ENCODE results near the gene ATG14.

Gene ATG14

DNA sequence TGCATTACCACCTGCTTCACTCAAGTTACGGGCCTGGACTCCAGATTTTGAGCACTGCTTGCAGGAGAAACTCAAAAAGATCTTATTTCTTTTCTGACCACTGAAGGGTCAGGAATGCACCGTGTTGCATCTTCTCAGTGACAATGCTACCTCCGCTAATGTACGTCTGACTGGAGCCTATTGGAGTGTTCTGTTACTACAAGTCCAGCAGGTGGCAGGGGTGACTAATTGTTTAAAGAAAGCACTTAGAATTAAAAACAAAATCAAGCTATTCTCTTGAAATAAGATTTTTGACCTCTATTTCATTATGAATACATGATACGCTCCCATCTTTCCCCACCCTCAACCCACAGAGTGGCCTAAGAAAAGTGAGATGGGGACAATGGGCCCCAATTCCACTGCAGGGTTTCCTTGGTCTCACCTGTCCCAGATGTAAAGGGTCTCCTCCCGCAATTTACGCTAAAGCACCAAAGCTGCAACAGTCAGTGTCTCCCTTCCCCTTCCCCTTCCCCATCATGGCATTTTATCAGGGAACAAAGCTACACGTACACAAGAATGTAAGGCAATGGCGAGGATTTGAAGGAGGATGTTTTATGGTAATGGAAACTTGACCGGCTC, 26.5 kb upstream of the ATG14 start:
- peaks cover 76% of the 10 kb centered on the region for H3K27me3 ChIP-seq
- H3K4me1 ChIP-seq (ENCODE audit: control insufficient read depth in 1 of 2, insufficient read depth in 1 of 2, low read depth in 1 of 2, low read length in 1 of 2), result no peaks in the 10 kb centered on the region
- no peak for TF ChIP-seq CTCF (IDR thresholded peaks at IDR 0.05)
- H3K27ac ChIP-seq, result no peak overlapping the region
- no peak overlapping the region for H3K4me3 ChIP-seq (ENCODE audit: low read depth in 1 of 2, low read length in 1 of 2)
- no peaks in the 10 kb centered on the region for H3K36me3 ChIP-seq
- H3K9me3 ChIP-seq, result no peaks in the 10 kb centered on the region

DNA sequence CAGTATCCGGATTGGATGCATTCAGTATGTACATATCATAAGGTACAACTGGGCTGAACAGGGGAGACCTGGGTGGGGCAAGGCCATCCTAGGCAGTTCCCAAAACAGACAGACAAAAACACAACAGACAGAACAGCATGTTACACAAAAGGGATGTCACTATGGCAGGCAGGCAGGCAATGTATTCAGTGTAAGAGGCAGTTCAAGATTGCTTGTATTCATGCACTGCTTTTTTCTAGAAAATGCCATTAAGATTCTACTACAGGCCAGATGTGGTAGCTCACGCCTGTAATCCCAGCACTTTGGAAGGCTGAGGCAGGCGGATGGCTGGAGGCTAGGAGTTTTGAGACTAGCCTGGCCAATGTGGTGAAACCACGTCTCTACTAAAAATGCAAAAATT, 25.3 kb upstream of the ATG14 start:
- no peaks in the 10 kb centered on the region for H3K4me1 ChIP-seq (ENCODE audit: control insufficient read depth in 1 of 2, insufficient read depth in 1 of 2, low read depth in 1 of 2, low read length in 1 of 2)
- TF ChIP-seq CTCF (IDR thresholded peaks at IDR 0.05), result no peak
- no peaks in the 10 kb centered on the region for H3K9me3 ChIP-seq
- H3K27ac ChIP-seq, result no peak overlapping the region
- peaks cover 84% of the 10 kb centered on the region for H3K27me3 ChIP-seq
- H3K4me3 ChIP-seq (ENCODE audit: low read depth in 1 of 2, low read length in 1 of 2), result no peak overlapping the region
- no peaks in the 10 kb centered on the region for H3K36me3 ChIP-seq

DNA sequence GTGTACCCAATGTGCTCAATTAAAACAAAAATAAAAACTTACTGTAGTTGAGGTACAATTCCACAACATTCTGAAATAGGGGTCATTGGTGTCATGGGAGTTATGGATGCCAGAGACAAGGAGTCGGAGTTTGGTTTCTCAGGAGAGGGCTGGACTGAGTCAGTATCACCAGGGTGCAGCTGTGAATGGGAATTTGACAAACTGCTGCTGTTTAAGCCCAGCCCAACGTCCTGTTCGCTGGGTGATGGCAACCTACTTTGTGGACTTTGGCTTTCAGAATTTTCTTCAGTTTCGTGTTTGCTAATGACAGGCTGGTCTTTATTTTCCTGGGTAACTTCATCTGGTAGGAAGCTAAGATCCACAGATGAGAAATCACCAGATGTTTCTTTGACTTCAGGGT, 24.9 kb upstream of the ATG14 start:
- Histone ChIP-seq H3K36me3 (no peaks in the 10 kb centered on the region), H3K4me1 (ENCODE audit: control insufficient read depth in 1 of 2, insufficient read depth in 1 of 2, low read depth in 1 of 2, low read length in 1 of 2) (no peaks in the 10 kb centered on the region), H3K4me3 (ENCODE audit: low read depth in 1 of 2, low read length in 1 of 2) (no peak overlapping the region), H3K9me3 (no peaks in the 10 kb centered on the region), H3K27me3 (peaks cover 88% of the 10 kb centered on the region), H3K27ac (no peak overlapping the region)
- no peak for TF ChIP-seq CTCF (IDR thresholded peaks at IDR 0.05)

DNA sequence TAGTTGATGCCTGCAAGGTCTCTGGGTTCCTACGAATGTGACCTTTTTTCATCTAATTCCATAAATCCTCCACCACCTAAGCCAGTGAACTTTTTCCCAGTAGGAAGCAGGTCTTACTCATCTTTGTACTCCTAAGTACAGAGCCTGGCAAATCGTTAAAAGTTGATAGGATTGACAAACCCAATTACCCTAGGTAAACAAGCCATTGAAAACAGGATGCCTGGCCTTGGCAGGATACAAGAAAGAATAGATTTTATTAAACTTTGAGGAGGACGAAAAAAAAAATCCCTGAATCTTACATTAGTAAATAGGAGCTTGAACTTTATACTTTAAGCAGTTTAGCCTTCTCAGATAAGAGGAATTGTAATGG, 23.2 kb upstream of the ATG14 start:
- Histone ChIP-seq H3K4me3 (ENCODE audit: low read depth in 1 of 2, low read length in 1 of 2) (no peak overlapping the region), H3K36me3 (no peaks in the 10 kb centered on the region), H3K27me3 (peaks cover 84% of the 10 kb centered on the region), H3K27ac (no peak overlapping the region), H3K9me3 (no peaks in the 10 kb centered on the region), H3K4me1 (ENCODE audit: control insufficient read depth in 1 of 2, insufficient read depth in 1 of 2, low read depth in 1 of 2, low read length in 1 of 2) (no peaks in the 10 kb centered on the region)
- no peak for TF ChIP-seq CTCF (IDR thresholded peaks at IDR 0.05)

DNA sequence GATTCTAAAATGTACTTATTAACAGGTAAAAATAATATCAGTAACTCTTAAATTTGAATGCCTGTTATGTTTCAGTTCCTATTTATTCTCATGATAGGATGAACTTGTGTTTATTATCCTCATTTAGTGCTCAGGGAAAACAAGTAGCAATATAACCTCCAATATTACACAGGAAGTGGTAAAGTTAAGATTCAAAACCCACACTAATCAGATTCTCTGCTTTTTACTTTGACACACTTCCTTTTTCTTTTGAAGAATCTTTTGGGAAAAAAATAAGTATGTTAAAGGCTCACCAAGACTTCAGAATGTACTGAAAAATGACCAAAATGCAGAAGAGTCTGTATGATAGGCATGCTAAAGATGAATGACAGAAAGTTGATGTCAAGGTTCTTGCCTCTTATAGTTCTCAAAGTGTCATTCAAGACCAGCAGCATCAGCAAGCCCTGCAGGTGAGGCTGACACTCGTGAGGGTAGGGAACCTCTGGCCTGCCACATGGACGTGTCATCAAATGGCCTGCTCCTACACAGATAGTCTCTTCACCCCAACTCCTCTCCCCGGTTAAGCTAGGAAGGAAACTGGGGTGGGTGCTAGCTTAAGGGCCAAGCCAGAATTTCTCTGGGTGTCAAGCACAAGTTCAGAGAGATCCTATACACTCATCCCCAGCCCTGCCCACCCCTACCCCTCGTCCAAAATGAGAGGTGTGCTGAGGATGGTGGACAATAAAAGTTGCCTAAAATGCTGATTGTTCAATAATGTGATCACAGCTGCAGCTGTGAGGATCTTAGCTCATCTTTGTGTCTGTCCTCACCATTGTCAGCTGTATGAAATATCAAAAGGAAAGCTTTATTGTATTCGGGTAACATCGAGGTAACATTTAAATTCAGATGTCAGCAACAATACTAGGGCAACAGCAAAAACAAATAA, 22.5 kb upstream of the ATG14 start:
- Histone ChIP-seq H3K36me3 (no peaks in the 10 kb centered on the region), H3K9me3 (no peaks in the 10 kb centered on the region), H3K27ac (no peak overlapping the region), H3K4me3 (ENCODE audit: low read depth in 1 of 2, low read length in 1 of 2) (no peak overlapping the region), H3K27me3 (peaks cover 79% of the 10 kb centered on the region), H3K4me1 (ENCODE audit: control insufficient read depth in 1 of 2, insufficient read depth in 1 of 2, low read depth in 1 of 2, low read length in 1 of 2) (no peaks in the 10 kb centered on the region)
- no peak for TF ChIP-seq CTCF (IDR thresholded peaks at IDR 0.05)
